Bronchus fibroblast of lung (primary cell): ENCODE measurements around the gene GJC1. TPM values are rescaled to one million over a fixed set of nuclear protein-coding genes. Genes with fewer than 3 reads are reported as not detected.

Experiments
- total RNA-seq: library from RNA; depleted of rRNA; stranded (reverse); fragments of >200 nt; gene quantifications from 2 replicates; pipeline ENCODE4 v1.2.3, GENCODE V29; 2015

Gene GJC1
- total RNA-seq = 15.5 and 18.3 TPM in 2 replicates

DNA sequence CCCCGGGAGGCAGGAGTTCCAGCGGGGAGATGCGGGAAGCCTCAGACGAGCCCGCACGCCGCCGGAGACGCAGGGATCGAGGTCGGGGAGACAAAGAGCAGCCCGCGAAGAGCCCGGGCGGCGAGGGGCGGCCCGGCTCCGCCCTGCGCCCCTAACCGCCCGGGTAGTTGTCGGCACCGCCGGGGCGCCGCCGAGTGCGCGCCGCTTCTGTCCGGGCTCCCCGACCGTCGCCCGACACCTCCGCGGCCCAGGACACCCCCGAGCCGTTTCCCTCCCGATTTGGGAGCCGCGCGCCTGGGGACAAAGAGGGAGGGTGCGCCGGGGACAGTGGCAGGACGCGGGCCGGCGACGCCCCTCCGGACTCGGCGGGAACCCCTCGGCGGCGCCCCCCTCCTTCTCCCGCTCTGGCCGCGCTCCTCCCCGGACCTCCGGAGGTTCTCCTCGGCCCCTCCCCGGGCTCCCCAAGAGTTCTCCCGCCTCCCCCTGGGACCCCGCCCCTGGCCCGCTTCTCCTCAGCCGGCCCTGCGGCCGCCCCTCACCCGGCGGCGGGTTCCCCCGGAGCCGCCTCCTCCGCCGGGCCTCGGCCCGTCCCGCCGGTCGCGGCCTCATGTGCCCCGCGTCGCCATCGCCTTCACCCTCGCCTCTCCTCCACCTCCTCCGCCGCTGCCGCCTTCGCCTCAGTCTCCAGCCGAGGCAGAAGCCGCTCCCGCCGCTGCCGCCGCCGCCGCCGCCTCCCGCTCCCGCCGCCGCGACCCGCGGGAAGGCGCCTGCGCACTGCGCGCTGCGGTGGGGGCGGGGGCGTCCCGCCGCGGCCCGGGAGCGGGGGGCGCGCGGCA is at the start of gene GJC1:
GJC1 (minus strand) TSS at position 765 of the 836 bp plus-strand sequence. CDS start 24,470 bp downstream, outside the sequence.

DNA sequence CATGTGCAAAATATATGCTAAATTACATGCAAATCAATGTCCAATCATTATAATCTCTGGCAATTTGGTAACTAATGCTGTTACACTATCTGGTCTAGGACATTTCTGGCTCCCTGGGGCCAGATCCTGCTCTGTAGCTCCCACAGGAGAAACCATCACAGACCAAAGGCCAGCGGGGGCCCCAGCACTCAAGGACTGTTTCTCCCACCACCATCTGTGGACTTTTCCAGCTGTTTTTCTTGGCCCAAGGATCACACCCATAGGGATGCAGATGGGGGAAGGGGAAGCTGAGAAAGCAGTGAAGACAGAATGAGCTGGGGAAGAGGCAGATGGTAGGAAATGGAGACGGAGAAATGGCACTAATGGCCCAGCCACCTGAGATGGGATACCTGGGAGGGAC is 17.5 kb upstream of the GJC1 start, which contains the start of gene HIGD1B:
HIGD1B (plus strand) TSS at position 298 of the 400 bp plus-strand sequence. CDS start 270 bp downstream, outside the sequence.

DNA sequence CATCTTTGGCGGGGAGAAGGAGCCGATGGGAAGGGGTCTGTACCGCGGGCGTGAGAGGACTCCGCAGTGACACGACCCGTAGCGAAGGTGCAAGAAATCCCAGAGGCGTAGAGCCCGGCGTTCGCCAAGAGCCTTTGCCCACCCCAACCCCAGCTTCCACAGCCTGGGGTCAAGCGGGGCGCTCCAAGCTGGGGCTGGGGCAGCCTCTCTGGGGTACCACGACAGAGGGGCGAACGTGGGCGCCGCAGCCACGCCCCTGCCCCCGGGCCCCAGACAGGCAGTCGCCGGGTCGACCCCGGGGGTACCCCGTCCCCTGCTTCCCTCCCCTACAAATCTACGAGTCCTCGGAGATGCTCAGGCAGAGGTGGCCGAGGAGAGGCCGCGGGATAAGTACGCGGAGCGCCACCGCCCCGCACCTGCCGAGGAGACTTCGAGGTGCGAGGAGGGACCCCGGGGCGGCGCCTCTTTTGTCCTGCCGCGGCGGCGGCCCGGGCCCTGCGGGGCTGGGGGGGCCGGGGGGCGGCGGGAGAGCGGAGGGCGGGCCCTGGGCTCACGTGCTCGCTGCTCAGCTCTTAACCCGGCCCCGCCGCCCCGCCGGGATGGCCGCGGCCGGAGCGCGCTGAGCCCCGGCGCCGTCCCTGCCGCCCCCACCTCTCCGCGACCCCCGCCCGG is 71.5 kb downstream of the GJC1 start, which contains the start of gene ADAM11:
ADAM11 (plus strand) TSS at position 575 of the 672 bp plus-strand sequence. CDS start 212 bp downstream, outside the sequence.

Other genes starting within 250 kb of the GJC1 start
- under 0.01 and 0.34 TPM in 2 replicates for gene MEIOC, start 173.8 kb downstream of the GJC1 start, total RNA-seq
- 19.2 and 26.9 TPM in 2 replicates for gene CCDC43, start 140.5 kb downstream of the GJC1 start, total RNA-seq
- 9.2 and 12.3 TPM in 2 replicates for gene DBF4B, start 121.6 kb downstream of the GJC1 start, total RNA-seq
- 0.45 and 0.50 TPM in 2 replicates for gene ADAM11, start 71.3 kb downstream of the GJC1 start, total RNA-seq
- not detected in 2 replicates for gene HIGD1B, start 17.6 kb upstream of the GJC1 start, total RNA-seq
- 72.5 and 86.7 TPM in 2 replicates for gene EFTUD2, start 69.2 kb upstream of the GJC1 start, total RNA-seq
- gene GFAP, start 85.2 kb upstream of the GJC1 start, total RNA-seq = 0.67 and 1.5 TPM in 2 replicates
- 25.2 and 25.4 TPM in 2 replicates for gene KIF18B, start 117.5 kb upstream of the GJC1 start, total RNA-seq
- gene C1QL1, start 138.0 kb upstream of the GJC1 start, total RNA-seq = 1.0 and 1.6 TPM in 2 replicates
- 70.5 and 77.2 TPM in 2 replicates for gene DCAKD, start 221.3 kb upstream of the GJC1 start, total RNA-seq
- 57.2 and 66.6 TPM in 2 replicates for gene NMT1, start 231.0 kb upstream of the GJC1 start, total RNA-seq